Heart left ventricle (tissue), 13 donors: ENCODE measurements around the gene LITAFD.

ENCODE experiments used
- CTCF ChIP-seq, 12 donors: fragments of 200-600 bp; sonication (generic) in 4 of 12; IDR thresholded peaks; one replicate each; pipeline versions ENCODE4 v1.5.0 to v1.8.0; 2018 to 2022; ENCODE audit warnings: antibody characterized with exemption in 12 of 12, mild to moderate bottlenecking in 5 of 12
- POLR2A ChIP-seq, 2 donors: fragments of 450-650 bp; IDR thresholded peaks; one replicate each; pipeline ENCODE4 v1.6.1; 2017; ENCODE audit warnings: antibody characterized with exemption in 2 of 2, mild to moderate bottlenecking in 2 of 2, moderate library complexity in 2 of 2
- donor health status: ischemic (EF 13 %, LVEDD 7.1; RV severe dilation, severe dysfunction).
- donor health status: DM: no; HTN: yes; CAD: no.
- donor health status: DM: no; HTN: no; CAD: no.
- donor health status: ischemic (EF 25% LVEDD 6.9; RV normal size, moderate dysfunction).
- donor health status: ischemic (EF 25% LVEDD 5.7; RV mildly dilated, moderate dysfunction).
- donor health status: ischemic (EF 35%, LVEDD 5.7; RV mildly dilated, moderate dysfunction).
- donor health status: nonischemic (EF 11% LVEDD 7.7; RV severe dilation, severe dysfunction).
- donor health status: DM: yes; HTN: yes; CAD: no.
- donor health status: PGD.
- donor health status: ischemic (EF 29% LVEDD 5.4; RV normal size, mild dysfunction).
- donor health status: nonischemic (EF 23%, LVEDD 6.1; RV moderate dilation, normal function).

- TF ChIP-seq CTCF (IDR thresholded peaks at IDR 0.05) (no peak), POLR2A (IDR thresholded peaks at IDR 0.05) (no peak)
These were observed 18.2 kb downstream of the LITAFD start for GRCh38 chr16:8900343-8900742.
